GM19328 (cell line): ENCODE measurements around the gene EDN3.
"Not testable (repeated sequence)": the region's sequence is repeated elsewhere in the genome, so short reads cannot be mapped to it uniquely, and the experiment has no call there.

Experiments used
- ATAC-seq: cut with Tn5 transposase; IDR thresholded peaks from one replicate; pipeline ENCODE4 v1.9.1; 2021; ENCODE audit warnings: mild to moderate bottlenecking, moderate library complexity; ENCODE audit not compliant: unreplicated experiment

EDN3 gene

GRCh38 chr20:59334651-59335300 lies 34.4 kb downstream of the EDN3 start:
- no peak for ATAC-seq

- ATAC-seq, result no peak
Observed at GRCh38 chr20:59335377-59335776, 35.0 kb downstream of the EDN3 start.

DNA sequence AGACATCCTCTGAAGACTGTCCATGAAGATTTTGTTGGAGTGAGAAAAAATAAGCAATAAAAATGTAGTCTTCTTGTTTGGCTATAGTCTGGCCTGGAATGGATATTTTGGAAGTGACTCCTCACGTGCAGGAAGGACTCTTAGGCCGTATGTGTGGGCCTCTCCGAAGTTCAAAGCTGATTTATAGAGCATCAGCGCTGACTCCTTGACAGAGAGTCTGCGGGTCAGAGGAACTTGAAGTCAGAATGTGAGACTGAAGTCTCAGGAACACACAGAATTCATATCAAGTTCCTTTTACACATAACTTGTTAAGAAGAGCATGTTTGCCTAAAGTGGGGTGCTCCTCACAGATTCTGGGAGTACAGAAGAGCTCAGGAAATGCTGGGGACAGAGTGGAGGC lies 36.1 kb downstream of the EDN3 start:
- ATAC-seq, result no peak

DNA sequence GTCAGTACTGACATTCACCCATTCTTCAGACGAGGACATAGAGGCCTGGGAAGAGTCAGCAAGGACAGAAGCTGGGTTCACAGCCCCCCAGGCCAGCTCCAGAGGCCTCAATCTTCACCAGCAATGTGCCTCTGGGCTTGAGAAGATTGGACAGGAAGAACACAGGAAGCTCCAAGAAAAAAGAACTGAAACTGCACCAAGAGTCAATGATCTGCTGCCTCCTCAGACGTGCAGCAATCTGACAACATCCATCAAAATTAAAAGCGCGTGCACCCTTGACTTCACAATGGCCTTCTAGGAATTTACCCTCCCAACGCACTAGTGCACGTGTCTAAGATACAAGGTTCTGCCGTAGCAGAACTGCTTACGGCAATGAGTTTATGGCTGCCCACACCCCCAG lies 38.0 kb downstream of the EDN3 start:
- ATAC-seq, result not testable (repeated sequence)

- no peak for ATAC-seq
Observed at GRCh38 chr20:59340201-59340885, 39.9 kb downstream of the EDN3 start.

DNA sequence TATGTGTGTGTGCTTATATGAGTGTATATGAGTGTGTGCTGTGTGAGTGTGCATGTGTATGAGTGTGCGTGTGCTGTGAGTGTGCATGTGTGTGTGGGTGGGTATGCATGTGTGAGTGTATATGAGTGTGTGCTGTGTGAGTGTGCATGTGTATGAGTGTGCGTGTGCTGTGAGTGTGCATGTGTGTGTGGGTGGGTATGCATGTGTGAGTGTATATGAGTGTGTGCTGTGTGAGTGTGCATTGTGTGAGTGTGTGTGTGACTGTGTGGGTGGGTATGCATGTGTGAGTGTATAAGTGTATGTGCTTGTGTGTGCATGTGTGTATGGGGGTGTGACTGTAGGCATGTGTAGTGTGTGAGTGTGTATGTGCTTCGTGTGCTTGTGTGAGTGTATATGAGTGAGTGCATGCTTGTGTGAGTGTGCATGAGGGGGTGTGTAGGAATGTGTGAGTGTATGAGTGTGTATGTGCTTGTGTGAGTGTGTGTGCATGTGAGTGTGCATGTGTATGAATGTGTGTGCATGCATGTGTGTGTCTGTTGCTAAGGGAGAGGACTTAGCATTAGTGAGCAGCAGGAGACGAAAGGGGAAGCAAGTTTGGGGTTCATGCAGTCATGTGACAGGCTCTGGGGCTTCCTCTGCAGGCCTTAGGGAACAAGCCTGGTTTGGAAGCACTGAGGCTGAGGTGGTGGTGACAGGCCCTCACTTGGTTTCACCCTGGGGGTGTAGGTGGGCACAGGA lies 41.0 kb downstream of the EDN3 start:
- ATAC-seq, result not testable (repeated sequence)

GRCh38 chr20:59342023-59342957 lies 41.9 kb downstream of the EDN3 start:
- ATAC-seq, result no peak

DNA sequence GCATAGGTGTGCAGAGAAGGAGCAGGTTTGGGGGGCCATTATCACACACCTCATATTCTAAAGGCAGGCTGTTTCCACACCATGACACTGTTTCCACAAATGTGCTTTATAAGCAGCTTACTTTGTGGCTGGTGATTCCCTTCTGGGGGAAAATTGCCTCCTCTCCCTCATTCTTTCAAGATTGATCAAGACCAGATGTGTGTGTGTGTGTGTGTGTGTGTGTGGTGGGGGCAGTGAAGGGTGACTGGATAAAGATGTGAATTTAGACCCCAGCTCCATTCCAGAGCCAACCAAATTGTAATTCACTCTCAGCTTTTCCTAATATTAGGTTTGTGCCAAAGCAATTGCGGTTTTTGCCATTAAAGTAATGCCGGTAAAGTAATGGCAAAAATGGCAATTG lies 45.6 kb downstream of the EDN3 start:
- ATAC-seq, result no peak

DNA sequence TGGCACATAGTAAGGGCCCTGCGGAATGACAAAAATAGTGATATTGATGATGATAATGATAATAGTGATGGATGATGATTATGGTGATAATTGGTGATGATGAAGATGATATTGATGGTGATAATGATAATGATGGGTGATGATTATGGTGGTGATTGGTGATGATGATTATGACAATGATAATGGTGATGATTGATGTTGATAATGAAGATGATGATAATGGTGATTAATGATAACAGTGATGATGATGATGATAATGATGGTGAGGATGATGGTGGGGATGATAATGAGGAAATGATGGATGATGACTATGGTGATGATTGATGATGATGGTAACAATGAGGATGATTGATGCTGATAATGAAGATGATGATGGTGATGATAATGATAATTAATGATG lies 48.9 kb downstream of the EDN3 start:
- no peak for ATAC-seq

DNA sequence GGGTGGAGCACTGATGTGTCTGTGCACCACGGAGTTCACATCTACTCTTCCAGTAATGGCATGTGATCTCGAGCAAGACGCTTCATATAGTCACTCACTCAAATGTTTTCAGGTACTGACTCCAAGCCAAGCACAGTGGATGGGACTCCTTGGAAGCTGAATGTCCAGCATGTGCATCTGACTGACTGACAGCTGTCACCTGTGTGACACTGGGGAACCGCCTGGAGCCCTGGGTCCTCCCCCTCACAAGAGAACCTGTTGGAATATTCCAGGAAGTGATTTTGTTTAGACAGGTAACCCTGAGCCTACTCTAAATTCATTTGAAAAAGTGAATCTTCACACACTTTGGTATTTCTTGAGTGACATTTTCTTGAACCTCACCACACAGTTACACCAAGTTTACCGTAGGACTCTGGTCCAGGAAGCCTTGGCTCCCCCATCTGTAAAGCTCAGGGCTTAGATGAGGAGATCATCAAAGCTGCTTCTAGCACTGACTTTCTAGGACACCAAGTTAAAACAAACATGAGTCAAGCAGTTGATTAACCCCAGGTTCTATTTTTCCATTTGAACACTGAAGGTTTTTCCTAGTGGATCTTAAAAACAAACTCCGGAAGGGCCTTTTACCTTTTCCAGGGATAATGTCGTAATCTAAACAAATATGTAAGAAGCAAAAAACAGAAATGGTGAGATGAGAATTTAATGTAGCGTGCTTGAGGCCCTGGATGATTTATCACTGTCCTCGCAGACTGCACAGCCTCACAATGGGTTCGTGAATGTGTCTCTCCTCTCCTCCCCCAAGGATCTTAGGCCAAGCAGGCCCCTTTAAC lies 50.1 kb downstream of the EDN3 start:
- ATAC-seq, result no peak

- ATAC-seq, result no peak
Observed at GRCh38 chr20:59351157-59352040, 51.0 kb downstream of the EDN3 start.

DNA sequence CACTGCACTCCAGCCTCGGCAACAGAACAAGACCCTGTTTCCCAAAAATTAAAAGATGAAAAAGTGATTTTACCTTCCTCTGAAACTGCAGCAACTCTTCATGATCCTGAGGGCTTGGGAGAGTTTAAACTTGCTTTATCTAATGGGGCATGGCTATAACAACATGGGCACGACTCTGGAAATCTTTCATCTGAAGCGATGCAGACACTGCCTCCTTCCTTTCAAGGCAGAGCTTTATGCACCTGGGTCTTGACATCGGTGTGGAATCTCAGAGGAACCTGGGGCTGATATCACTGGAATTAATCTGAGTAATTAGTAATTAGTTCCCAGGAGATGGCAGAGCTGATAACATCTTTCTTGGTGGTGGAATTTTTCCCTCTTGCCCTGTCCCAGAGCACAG lies 52.1 kb downstream of the EDN3 start:
- ATAC-seq, result no peak

DNA sequence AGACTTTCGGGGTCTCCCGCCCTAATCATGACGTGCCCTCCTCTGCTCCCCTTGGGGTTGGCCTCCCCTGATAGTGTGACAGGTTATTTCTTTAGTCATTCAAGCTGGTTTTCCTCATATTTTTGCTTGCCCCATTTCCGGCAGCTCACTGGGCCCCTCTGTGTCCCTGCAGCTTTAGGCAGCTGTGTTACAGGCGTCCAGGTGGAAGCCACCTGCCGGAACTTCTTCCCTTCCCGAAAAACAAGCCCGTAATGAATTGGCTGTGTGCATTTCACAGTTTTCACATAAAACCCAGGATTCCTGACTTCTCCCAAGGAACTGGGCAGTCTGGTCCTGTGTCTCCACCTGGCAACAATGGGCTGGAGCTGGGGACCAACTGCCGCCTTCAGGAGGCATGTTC lies 52.6 kb downstream of the EDN3 start:
- ATAC-seq, result no peak

- no peak for ATAC-seq
Observed at GRCh38 chr20:59354460-59354859, 54.0 kb downstream of the EDN3 start.

GRCh38 chr20:59355242-59355641 lies 54.8 kb downstream of the EDN3 start:
- no peak for ATAC-seq

DNA sequence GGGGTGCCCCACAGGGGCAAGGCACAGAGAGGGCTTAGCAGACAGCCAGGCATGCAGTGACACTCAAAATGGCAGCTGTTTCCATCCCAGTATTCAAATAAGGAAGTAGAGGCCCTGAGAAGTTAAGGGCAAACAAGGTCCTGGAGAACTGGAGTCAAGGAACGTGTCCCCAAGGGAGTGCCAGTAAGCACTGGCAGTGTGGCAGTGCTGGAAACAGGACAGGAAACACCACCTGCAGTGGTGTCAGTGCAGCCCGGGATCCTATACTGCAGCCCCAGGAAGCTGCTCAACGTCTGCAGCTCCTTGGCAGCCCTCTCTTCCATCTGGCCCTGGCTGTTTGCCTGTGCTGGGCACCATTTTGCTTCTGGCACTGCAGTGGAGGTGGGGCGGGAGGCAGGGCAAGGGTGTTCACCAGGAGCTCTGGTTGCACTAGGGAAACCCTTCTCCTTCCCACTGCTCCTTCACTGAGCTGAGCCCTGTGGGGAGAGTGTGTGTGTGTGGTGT lies 56.3 kb downstream of the EDN3 start:
- no peak for ATAC-seq

DNA sequence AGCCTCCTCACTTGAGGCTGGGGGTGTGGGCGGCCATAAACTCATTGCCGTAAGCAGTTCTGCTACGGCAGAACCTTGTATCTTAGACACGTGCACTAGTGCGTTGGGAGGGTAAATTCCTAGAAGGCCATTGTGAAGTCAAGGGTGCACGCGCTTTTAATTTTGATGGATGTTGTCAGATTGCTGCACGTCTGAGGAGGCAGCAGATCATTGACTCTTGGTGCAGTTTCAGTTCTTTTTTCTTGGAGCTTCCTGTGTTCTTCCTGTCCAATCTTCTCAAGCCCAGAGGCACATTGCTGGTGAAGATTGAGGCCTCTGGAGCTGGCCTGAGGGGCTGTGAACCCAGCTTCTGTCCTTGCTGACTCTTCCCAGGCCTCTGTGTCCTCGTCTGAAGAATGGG lies 58.4 kb downstream of the EDN3 start:
- not testable (repeated sequence) for ATAC-seq

GRCh38 chr20:59359906-59360725 lies 59.7 kb downstream of the EDN3 start:
- no peak for ATAC-seq
